Brain microvascular endothelial cell (primary cell): ENCODE measurements around the gene XRCC4.

Source experiments
- DNase-seq: peaks from one replicate; pipeline ENCODE4 v3.0.0-alpha.2; 2020
- H3K27ac ChIP-seq: fragments of 250-450 bp; sonication (Bioruptor Pico); 2 replicates; pipeline ENCODE4 v1.5.1; 2020; ENCODE audit warnings: mild to moderate bottlenecking, moderate library complexity
- H3K27me3 ChIP-seq: fragments of 250-450 bp; sonication (Bioruptor Pico); replicated peaks from 2 replicates; pipeline ENCODE4 v1.5.1; 2020; ENCODE audit warnings: mild to moderate bottlenecking
- H3K36me3 ChIP-seq: fragments of 250-450 bp; sonication (Bioruptor Pico); replicated peaks from 2 replicates; pipeline ENCODE4 v1.5.1; 2020; ENCODE audit warnings: mild to moderate bottlenecking
- H3K4me3 ChIP-seq: 2 replicates; pipeline ENCODE4 v1.5.1; 2011; ENCODE audit warnings: low read depth, mild to moderate bottlenecking, control low read depth, low read length, moderate library complexity
- CTCF ChIP-seq: IDR thresholded peaks from 2 replicates; pipeline ENCODE4 v1.5.1; 2011; ENCODE audit warnings: low read depth, mild to moderate bottlenecking, moderate library complexity, low read length, control low read depth, inconsistent platforms; ENCODE audit errors: missing control alignments
- in situ Hi-C: cut with HindIII; loops from 2 replicates; pipeline ENCODE4 v1.10.0; 2017; ENCODE audit warnings: low sequenced_read_pairs, low pct_ligation_motif_present

XRCC4 gene

GRCh38 chr5:83072966-83073365 lies 4.4 kb upstream of the XRCC4 start:
- Histone ChIP-seq H3K27me3 (no peaks in the 10 kb centered on the region), H3K27ac (no peak overlapping the region), H3K4me3 (no peak overlapping the region), H3K36me3 (peaks cover 2% of the 10 kb centered on the region)
- no peak for DNase-seq
- no peak for TF ChIP-seq CTCF
- in situ Hi-C loops: no loop called here

GRCh38 chr5:83077662-83078261 lies 415 bp downstream of the XRCC4 start:
- Histone ChIP-seq H3K27ac (peak overlapping the region; percentile 78), H3K27me3 (no peaks in the 10 kb centered on the region), H3K4me3 (peak overlapping the region; percentile 68), H3K36me3 (peaks cover 2% of the 10 kb centered on the region)
- no peak for TF ChIP-seq CTCF
- in situ Hi-C loops: no loop called here
- peak; percentile 11 for DNase-seq

- TF ChIP-seq CTCF: no peak
- Histone ChIP-seq H3K27ac (no peak overlapping the region), H3K4me3 (no peak overlapping the region), H3K36me3 (no peaks in the 10 kb centered on the region), H3K27me3 (no peaks in the 10 kb centered on the region)
- in situ Hi-C loops: no loop called here
- DNase-seq: no peak
Measured at GRCh38 chr5:83082750-83083149, 5.4 kb downstream of the XRCC4 start.

- H3K36me3 ChIP-seq: no peaks in the 10 kb centered on the region
- no peak for TF ChIP-seq CTCF
- no peak overlapping the region for H3K4me3 ChIP-seq
- no peaks in the 10 kb centered on the region for H3K27me3 ChIP-seq
- H3K27ac ChIP-seq: no peak overlapping the region
- in situ Hi-C loops: no loop called here
- DNase-seq: no peak
Measured at GRCh38 chr5:83084336-83084735, 7.0 kb downstream of the XRCC4 start.

GRCh38 chr5:83085106-83085505 lies 7.8 kb downstream of the XRCC4 start:
- TF ChIP-seq CTCF: no peak
- no peaks in the 10 kb centered on the region for H3K27me3 ChIP-seq
- H3K4me3 ChIP-seq: no peak overlapping the region
- no peak for DNase-seq
- in situ Hi-C loops: no loop called here
- no peaks in the 10 kb centered on the region for H3K36me3 ChIP-seq
- no peak overlapping the region for H3K27ac ChIP-seq

- no peak overlapping the region for H3K27ac ChIP-seq
- no peak for DNase-seq
- H3K27me3 ChIP-seq: no peaks in the 10 kb centered on the region
- TF ChIP-seq CTCF: no peak
- no peaks in the 10 kb centered on the region for H3K36me3 ChIP-seq
- no peak overlapping the region for H3K4me3 ChIP-seq
- in situ Hi-C loops: no loop called here
Measured at GRCh38 chr5:83090169-83090568, 12.8 kb downstream of the XRCC4 start.
